Hepatocyte (in vitro differentiated cells): ENCODE measurements around the gene APOA4.

Source experiments
- EZH2 ChIP-seq: fragments of 200-600 bp; sonication (generic); IDR thresholded peaks from 2 replicates; pipeline ENCODE4 v1.6.1; 2016; ENCODE audit warnings: antibody characterized with exemption, mild to moderate bottlenecking, borderline replicate concordance
- EZH2phosphoT487 ChIP-seq: fragments of 200-600 bp; sonication (generic); IDR thresholded peaks from one replicate; pipeline ENCODE4 v1.6.1; 2018; ENCODE audit warnings: antibody characterized with exemption, mild to moderate bottlenecking, low read depth, moderate library complexity; ENCODE audit not compliant: unreplicated experiment, severe bottlenecking
- TF ChIP-seq, protein P1 (sequence below): fragments of 200-600 bp; sonication (generic); IDR thresholded peaks from 2 replicates; pipeline ENCODE4 v1.5.1; 2016; ENCODE audit warnings: antibody characterized with exemption, mild to moderate bottlenecking; ENCODE audit not compliant: poor library complexity

GRCh38 chr11:116791813-116792143 is 31.3 kb downstream of the APOA4 start, which contains the start of gene APOA5:
- TF ChIP-seq, protein P1, sequence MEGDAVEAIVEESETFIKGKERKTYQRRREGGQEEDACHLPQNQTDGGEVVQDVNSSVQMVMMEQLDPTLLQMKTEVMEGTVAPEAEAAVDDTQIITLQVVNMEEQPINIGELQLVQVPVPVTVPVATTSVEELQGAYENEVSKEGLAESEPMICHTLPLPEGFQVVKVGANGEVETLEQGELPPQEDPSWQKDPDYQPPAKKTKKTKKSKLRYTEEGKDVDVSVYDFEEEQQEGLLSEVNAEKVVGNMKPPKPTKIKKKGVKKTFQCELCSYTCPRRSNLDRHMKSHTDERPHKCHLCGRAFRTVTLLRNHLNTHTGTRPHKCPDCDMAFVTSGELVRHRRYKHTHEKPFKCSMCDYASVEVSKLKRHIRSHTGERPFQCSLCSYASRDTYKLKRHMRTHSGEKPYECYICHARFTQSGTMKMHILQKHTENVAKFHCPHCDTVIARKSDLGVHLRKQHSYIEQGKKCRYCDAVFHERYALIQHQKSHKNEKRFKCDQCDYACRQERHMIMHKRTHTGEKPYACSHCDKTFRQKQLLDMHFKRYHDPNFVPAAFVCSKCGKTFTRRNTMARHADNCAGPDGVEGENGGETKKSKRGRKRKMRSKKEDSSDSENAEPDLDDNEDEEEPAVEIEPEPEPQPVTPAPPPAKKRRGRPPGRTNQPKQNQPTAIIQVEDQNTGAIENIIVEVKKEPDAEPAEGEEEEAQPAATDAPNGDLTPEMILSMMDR = no peak
- TF ChIP-seq EZH2 (no peak), EZH2phosphoT487 (no peak)
